ENCODE results near the gene ARHGEF5.

GRCh38 chr7:144397086-144397485, 41.9 kb downstream of the ARHGEF5 start:
- TF ChIP-seq CTCF (IDR thresholded peaks at IDR 0.05) = no peak
- TF ChIP-seq POLR2A (IDR thresholded peaks at IDR 0.05) = no peak
